Esophagus muscularis mucosa (tissue), 4 donors: ENCODE data around the gene LRP2BP. TPM values are rescaled to one million over a fixed set of nuclear protein-coding genes. Genes with fewer than 3 reads are reported as not detected.
"Not testable (repeated sequence)": the region's sequence is repeated elsewhere in the genome, so short reads cannot be mapped to it uniquely, and the experiment has no call there.

Source experiments
- DNase-seq: peaks from one replicate; pipeline ENCODE4 v3.0.0-alpha.2; 2017; ENCODE audit errors: extremely low spot score
- H3K27ac ChIP-seq, 4 donors: fragments of 200-600 bp; sonication (generic); replicated peaks in 1 of 4; 1 replicate in 3 of 4; 2 replicates in 1 of 4; pipeline ENCODE4 v1.5.1; 2016 to 2019; ENCODE audit warnings: mild to moderate bottlenecking in 1 of 4
- H3K27me3 ChIP-seq, 4 donors: fragments of 200-600 bp; sonication (generic); one replicate each; pipeline versions ENCODE4 v1.5.1 to v1.6.0; 2016 to 2019
- H3K36me3 ChIP-seq, 4 donors: fragments of 200-600 bp; sonication (generic); one replicate each; pipeline ENCODE4 v1.5.1; 2016 to 2019
- H3K4me1 ChIP-seq, 4 donors: fragments of 200-600 bp; sonication (generic); one replicate each; pipeline ENCODE4 v1.5.1; 2016 to 2019
- H3K4me3 ChIP-seq, 4 donors: fragments of 200-600 bp; sonication (generic); 1 replicate in 2 of 4; 2 replicates in 2 of 4; pipeline ENCODE4 v1.5.1; 2016 to 2019; ENCODE audit warnings: mild to moderate bottlenecking in 4 of 4, moderate library complexity in 1 of 4
- H3K9me3 ChIP-seq, 4 donors: fragments of 200-600 bp; sonication (generic); 1 replicate in 3 of 4; 2 replicates in 1 of 4; pipeline ENCODE4 v1.5.1; 2016 to 2019
- CTCF ChIP-seq, 3 experiments: fragments of 200-600 bp in 2 of 3; fragments of 450-650 bp in 1 of 3; sonication (generic) in 2 of 3; IDR thresholded peaks; one replicate each; pipeline ENCODE4 v1.5.1; 2017 to 2019; ENCODE audit warnings: antibody characterized with exemption in 3 of 3, mild to moderate bottlenecking in 2 of 3, moderate library complexity in 1 of 3
- EP300 ChIP-seq: sonication (generic); formaldehyde crosslinking; IDR thresholded peaks from one replicate; pipeline ENCODE4 v1.6.1; 2017; ENCODE audit warnings: antibody characterized with exemption
- POLR2A ChIP-seq: fragments of 450-650 bp; IDR thresholded peaks from one replicate; pipeline ENCODE4 v1.6.1; 2017; ENCODE audit warnings: antibody characterized with exemption, moderate library complexity, mild to moderate bottlenecking, low read depth
- POLR2AphosphoS5 ChIP-seq, 2 donors: sonication (generic); formaldehyde crosslinking; IDR thresholded peaks; one replicate each; pipeline ENCODE4 v1.6.1; 2017; ENCODE audit warnings: antibody characterized with exemption in 2 of 2
- WGBS: methylation state at CpG from one replicate; pipeline ENCODE4 v1.1.5; 2018; 5-methylcytosine and 5-hydroxymethylcytosine counted together
- intact Hi-C: fragments of 100-400 bp; cut with DNase I; formaldehyde crosslinking; loops from one replicate; pipeline ENCODE4 v1.15.1; 2023
- total RNA-seq, 4 donors: library from RNA; depleted of rRNA; stranded (reverse); fragments of >200 nt; gene quantifications; one replicate each; pipeline versions ENCODE4 v1.1.0 to v1.2.1, GENCODE V29; 2016

LRP2BP gene
- total RNA-seq, 4 donors from 2014 or later, result 0.46 to 2.1 (median 0.57) TPM

- Histone ChIP-seq H3K27ac (no peak overlapping the region), H3K9me3 (no peaks in the 10 kb centered on the region), H3K27me3 (no peaks in the 10 kb centered on the region), H3K4me1 (no peaks in the 10 kb centered on the region), H3K36me3 (peaks cover 0 to 5% (median 0%) of the 10 kb centered on the region in 4 donors), H3K4me3 (no peak overlapping the region)
- TF ChIP-seq CTCF (IDR thresholded peaks at IDR 0.05) (no peak), POLR2AphosphoS5 (IDR thresholded peaks at IDR 0.05) (no peak), POLR2A (no peak), EP300 (no peak)
- no peak for DNase-seq
- 85% methylated on average over 3 of the region's 3 CpGs for WGBS
- intact Hi-C loops, result no loop called here
These were observed 62.9 kb downstream of the LRP2BP start for GRCh38 chr4:185332575-185333464.

- 100% methylated on average over 2 of the region's 2 CpGs for WGBS
- intact Hi-C loops, H3K27me3 ChIP-seq, H3K4me3 ChIP-seq, DNase-seq, H3K36me3 ChIP-seq, H3K9me3 ChIP-seq, H3K4me1 ChIP-seq, H3K27ac ChIP-seq: not testable (repeated sequence)
These were observed 65.7 kb downstream of the LRP2BP start for GRCh38 chr4:185329879-185330510.

GRCh38 chr4:185328586-185328985 is 67.1 kb downstream of the LRP2BP start:
- H3K4me3 ChIP-seq, result no peak overlapping the region
- H3K27ac ChIP-seq, result no peak overlapping the region
- no peak for DNase-seq
- TF ChIP-seq CTCF (IDR thresholded peaks at IDR 0.05), result no peak
- TF ChIP-seq POLR2A, result no peak
- 96% methylated on average over 7 of the region's 7 CpGs for WGBS
- H3K36me3 ChIP-seq, result peaks cover 0 to 15% (median 0%) of the 10 kb centered on the region in 4 donors
- no peaks in the 10 kb centered on the region for H3K4me1 ChIP-seq
- H3K27me3 ChIP-seq, result no peaks in the 10 kb centered on the region
- H3K9me3 ChIP-seq, result no peaks in the 10 kb centered on the region
- intact Hi-C loops, result no loop called here

- H3K27ac ChIP-seq, H3K9me3 ChIP-seq, intact Hi-C loops, DNase-seq, H3K4me3 ChIP-seq, H3K4me1 ChIP-seq, H3K27me3 ChIP-seq: not testable (repeated sequence)
- 83% methylated on average over 1 of the region's 1 CpG for WGBS
- peaks cover 0 to 30% (median 2%) of the 10 kb centered on the region in 4 donors for H3K36me3 ChIP-seq
These were observed 70.0 kb downstream of the LRP2BP start for GRCh38 chr4:185325721-185326120.

- DNase-seq, intact Hi-C loops, H3K4me3 ChIP-seq, H3K9me3 ChIP-seq, H3K27ac ChIP-seq, H3K27me3 ChIP-seq, H3K4me1 ChIP-seq: not testable (repeated sequence)
- WGBS, result 85% methylated on average over 6 of the region's 6 CpGs
- peaks cover 0 to 33% (median 2%) of the 10 kb centered on the region in 4 donors for H3K36me3 ChIP-seq
These were observed 71.4 kb downstream of the LRP2BP start for GRCh38 chr4:185324361-185324760.

GRCh38 chr4:185323606-185324005 is 72.1 kb downstream of the LRP2BP start:
- TF ChIP-seq POLR2A (no peak), EP300 (no peak), CTCF (IDR thresholded peaks at IDR 0.05) (no peak), POLR2AphosphoS5 (IDR thresholded peaks at IDR 0.05) (no peak)
- H3K4me1 ChIP-seq, result no peaks in the 10 kb centered on the region
- H3K36me3 ChIP-seq, result peaks cover 0 to 31% (median 2%) of the 10 kb centered on the region in 4 donors
- WGBS, result 81% methylated on average over 1 of the region's 1 CpG
- no peaks in the 10 kb centered on the region for H3K9me3 ChIP-seq
- no peak overlapping the region for H3K4me3 ChIP-seq
- intact Hi-C loops, result no loop called here
- H3K27ac ChIP-seq, result no peak overlapping the region
- no peaks in the 10 kb centered on the region for H3K27me3 ChIP-seq
- no peak for DNase-seq
